ENCODE measurements around the gene GPR39. TPM values are rescaled to one million over a fixed set of nuclear protein-coding genes. Genes with fewer than 3 reads are reported as not detected.

The GPR39 gene
- total and polyA plus RNA-seq, 2 donors (not counting 1 experiment from before 2014, with no cell fraction given), result 1.00 to 1.3 TPM

DNA sequence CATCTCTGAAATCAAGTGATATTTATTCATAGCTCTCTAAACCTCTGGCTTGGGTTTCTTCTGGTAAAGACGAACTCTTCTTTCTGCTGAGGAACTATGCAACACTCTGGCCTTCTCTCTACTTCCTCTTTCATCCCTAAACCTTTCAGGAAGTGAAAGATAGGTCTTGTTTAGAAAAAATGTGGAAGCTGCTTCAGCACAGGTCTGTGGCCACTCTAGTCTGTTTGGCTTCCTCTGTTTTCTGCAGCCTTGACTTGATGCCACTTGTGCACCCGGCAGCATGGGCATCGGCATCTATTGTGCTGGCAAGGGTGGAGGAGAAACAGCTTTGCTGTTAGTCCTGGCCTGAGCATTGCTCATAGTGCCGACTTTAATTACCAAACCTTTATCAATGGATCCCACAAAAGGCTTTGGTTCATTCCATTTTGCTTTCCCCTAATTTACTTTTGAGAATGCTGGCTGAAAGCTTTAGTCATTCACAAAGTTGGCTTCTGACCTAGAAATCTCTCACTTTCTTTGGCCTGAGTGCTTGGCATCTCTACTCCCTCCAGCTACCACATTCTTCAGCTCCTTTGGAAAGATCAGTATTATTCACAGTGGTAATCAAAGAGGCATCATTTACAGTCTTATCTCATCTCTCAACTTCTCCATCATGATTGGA, 32.0 kb upstream of the GPR39 start:
- H4K20me1 ChIP-seq (ENCODE audit: control insufficient read depth, extremely low read depth, insufficient read depth, low read length), result no peaks in the 10 kb centered on the region
- H3K4me1 ChIP-seq (ENCODE audit: control insufficient read depth, extremely low read depth, insufficient read depth, low read length), result no peaks in the 10 kb centered on the region
- H3K4me2 ChIP-seq (ENCODE audit: extremely low read depth, insufficient read depth, low read length), result no peak overlapping the region
- H3K27me3 ChIP-seq (ENCODE audit: control insufficient read depth, insufficient read depth, low read length), result no peaks in the 10 kb centered on the region
- H2AFZ ChIP-seq (ENCODE audit: low read length), result no peak overlapping the region
- H3K4me3 ChIP-seq (replicated peaks in 1 of 4; ENCODE audit: control extremely low read depth in 1 of 4, insufficient read depth in 1 of 4, low read depth in 3 of 4, low read length in 4 of 4), result no peak overlapping the region
- DNase-seq (ENCODE audit: low read depth in 2 of 2), result peak in 1 of 2 donors; percentile 40
- H3K79me2 ChIP-seq (ENCODE audit: control insufficient read depth, insufficient read depth, low read length), result no peaks in the 10 kb centered on the region
- no peak overlapping the region for H3K27ac ChIP-seq (ENCODE audit: insufficient read depth, low read length)
- no peaks in the 10 kb centered on the region for H3K36me3 ChIP-seq (ENCODE audit: control insufficient read depth, insufficient read depth, low read length)
- H3K9ac ChIP-seq (ENCODE audit: insufficient read depth, low read length), result no peak overlapping the region
- no peaks in the 10 kb centered on the region for H3K9me3 ChIP-seq (ENCODE audit: control insufficient read depth, insufficient read depth, low read depth, low read length)
- no peak for TF ChIP-seq EZH2 (IDR thresholded peaks at IDR 0.05; ENCODE audit: low read length, missing control alignments)
- TF ChIP-seq, protein P1, sequence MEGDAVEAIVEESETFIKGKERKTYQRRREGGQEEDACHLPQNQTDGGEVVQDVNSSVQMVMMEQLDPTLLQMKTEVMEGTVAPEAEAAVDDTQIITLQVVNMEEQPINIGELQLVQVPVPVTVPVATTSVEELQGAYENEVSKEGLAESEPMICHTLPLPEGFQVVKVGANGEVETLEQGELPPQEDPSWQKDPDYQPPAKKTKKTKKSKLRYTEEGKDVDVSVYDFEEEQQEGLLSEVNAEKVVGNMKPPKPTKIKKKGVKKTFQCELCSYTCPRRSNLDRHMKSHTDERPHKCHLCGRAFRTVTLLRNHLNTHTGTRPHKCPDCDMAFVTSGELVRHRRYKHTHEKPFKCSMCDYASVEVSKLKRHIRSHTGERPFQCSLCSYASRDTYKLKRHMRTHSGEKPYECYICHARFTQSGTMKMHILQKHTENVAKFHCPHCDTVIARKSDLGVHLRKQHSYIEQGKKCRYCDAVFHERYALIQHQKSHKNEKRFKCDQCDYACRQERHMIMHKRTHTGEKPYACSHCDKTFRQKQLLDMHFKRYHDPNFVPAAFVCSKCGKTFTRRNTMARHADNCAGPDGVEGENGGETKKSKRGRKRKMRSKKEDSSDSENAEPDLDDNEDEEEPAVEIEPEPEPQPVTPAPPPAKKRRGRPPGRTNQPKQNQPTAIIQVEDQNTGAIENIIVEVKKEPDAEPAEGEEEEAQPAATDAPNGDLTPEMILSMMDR (conservative IDR thresholded peaks at IDR 0.05 in 1 of 2, IDR thresholded peaks at IDR 0.05 in 1 of 2; ENCODE audit: low read depth in 1 of 2, low read length in 2 of 2), result no peak

DNA sequence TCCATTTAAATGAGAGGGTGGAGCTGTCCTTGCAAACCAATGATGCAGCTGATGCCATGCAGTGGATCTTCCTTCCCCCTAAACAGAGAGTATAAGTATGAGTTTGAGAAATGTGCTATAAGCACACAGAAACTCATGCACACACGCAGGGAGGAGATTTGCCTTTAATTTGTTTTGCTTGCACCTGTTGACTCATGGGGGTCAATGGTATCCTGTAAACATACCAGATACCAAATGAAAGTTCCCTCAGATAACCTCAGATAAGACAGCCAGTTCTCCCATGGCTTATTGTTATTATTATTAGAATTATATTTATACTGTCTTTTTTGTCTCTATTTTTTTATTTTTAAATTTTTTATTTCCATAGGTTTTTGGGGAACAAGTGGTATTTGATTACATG, 29.5 kb upstream of the GPR39 start:
- Histone ChIP-seq H3K36me3 (ENCODE audit: control insufficient read depth, insufficient read depth, low read length) (no peaks in the 10 kb centered on the region), H3K27ac (ENCODE audit: insufficient read depth, low read length) (no peak overlapping the region), H3K4me2 (ENCODE audit: extremely low read depth, insufficient read depth, low read length) (no peak overlapping the region), H3K9ac (ENCODE audit: insufficient read depth, low read length) (no peak overlapping the region), H2AFZ (ENCODE audit: low read length) (no peak overlapping the region), H4K20me1 (ENCODE audit: control insufficient read depth, extremely low read depth, insufficient read depth, low read length) (no peaks in the 10 kb centered on the region), H3K79me2 (ENCODE audit: control insufficient read depth, insufficient read depth, low read length) (no peaks in the 10 kb centered on the region), H3K9me3 (ENCODE audit: control insufficient read depth, insufficient read depth, low read depth, low read length) (no peaks in the 10 kb centered on the region), H3K27me3 (ENCODE audit: control insufficient read depth, insufficient read depth, low read length) (no peaks in the 10 kb centered on the region), H3K4me3 (replicated peaks in 1 of 4; ENCODE audit: control extremely low read depth in 1 of 4, insufficient read depth in 1 of 4, low read depth in 3 of 4, low read length in 4 of 4) (no peak overlapping the region), H3K4me1 (ENCODE audit: control insufficient read depth, extremely low read depth, insufficient read depth, low read length) (no peaks in the 10 kb centered on the region)
- no peak for DNase-seq (ENCODE audit: low read depth in 2 of 2)
- TF ChIP-seq, protein P1 (conservative IDR thresholded peaks at IDR 0.05 in 1 of 2, IDR thresholded peaks at IDR 0.05 in 1 of 2; ENCODE audit: low read depth in 1 of 2, low read length in 2 of 2), result no peak
- no peak for TF ChIP-seq EZH2 (IDR thresholded peaks at IDR 0.05; ENCODE audit: low read length, missing control alignments)

DNA sequence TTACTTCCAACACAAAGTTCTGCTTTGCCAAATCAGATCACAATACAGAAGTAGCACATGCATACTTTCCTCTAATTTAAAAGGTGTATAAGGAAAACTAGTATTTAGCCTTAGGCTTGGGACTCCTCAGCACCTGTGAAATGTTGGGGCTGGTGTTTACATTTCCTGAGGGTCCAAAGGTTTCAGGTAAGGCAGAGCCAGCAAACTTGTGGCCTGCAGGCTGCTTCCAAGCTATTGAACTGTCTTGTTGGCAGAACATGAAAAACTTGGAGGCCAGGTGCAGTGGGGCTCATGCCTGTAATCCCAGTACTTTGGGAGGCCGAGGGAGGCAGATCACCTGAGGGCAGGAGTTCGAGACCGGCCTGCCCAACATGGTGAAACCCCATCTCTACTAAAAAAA, 26.5 kb upstream of the GPR39 start:
- H4K20me1 ChIP-seq (ENCODE audit: control insufficient read depth, extremely low read depth, insufficient read depth, low read length), result no peaks in the 10 kb centered on the region
- no peak for TF ChIP-seq EZH2 (IDR thresholded peaks at IDR 0.05; ENCODE audit: low read length, missing control alignments)
- TF ChIP-seq, protein P1 (conservative IDR thresholded peaks at IDR 0.05 in 1 of 2, IDR thresholded peaks at IDR 0.05 in 1 of 2; ENCODE audit: low read depth in 1 of 2, low read length in 2 of 2), result no peak
- no peaks in the 10 kb centered on the region for H3K9me3 ChIP-seq (ENCODE audit: control insufficient read depth, insufficient read depth, low read depth, low read length)
- no peak overlapping the region for H3K9ac ChIP-seq (ENCODE audit: insufficient read depth, low read length)
- no peaks in the 10 kb centered on the region for H3K79me2 ChIP-seq (ENCODE audit: control insufficient read depth, insufficient read depth, low read length)
- no peaks in the 10 kb centered on the region for H3K27me3 ChIP-seq (ENCODE audit: control insufficient read depth, insufficient read depth, low read length)
- DNase-seq (ENCODE audit: low read depth in 2 of 2), result no peak
- H3K36me3 ChIP-seq (ENCODE audit: control insufficient read depth, insufficient read depth, low read length), result no peaks in the 10 kb centered on the region
- H3K4me1 ChIP-seq (ENCODE audit: control insufficient read depth, extremely low read depth, insufficient read depth, low read length), result no peaks in the 10 kb centered on the region
- H2AFZ ChIP-seq (ENCODE audit: low read length), result no peak overlapping the region
- H3K4me3 ChIP-seq (replicated peaks in 1 of 4; ENCODE audit: control extremely low read depth in 1 of 4, insufficient read depth in 1 of 4, low read depth in 3 of 4, low read length in 4 of 4), result no peak overlapping the region
- no peak overlapping the region for H3K4me2 ChIP-seq (ENCODE audit: extremely low read depth, insufficient read depth, low read length)
- no peak overlapping the region for H3K27ac ChIP-seq (ENCODE audit: insufficient read depth, low read length)
